GM18861 (cell line): ENCODE data around the gene HOXB1.
"Not testable (repeated sequence)": the region's sequence is repeated elsewhere in the genome, so short reads cannot be mapped to it uniquely, and the experiment has no call there.

ENCODE experiments used
- ATAC-seq: cut with Tn5 transposase; IDR thresholded peaks from one replicate; pipeline ENCODE4 v1.9.1; 2021; ENCODE audit not compliant: unreplicated experiment

The HOXB1 gene

DNA sequence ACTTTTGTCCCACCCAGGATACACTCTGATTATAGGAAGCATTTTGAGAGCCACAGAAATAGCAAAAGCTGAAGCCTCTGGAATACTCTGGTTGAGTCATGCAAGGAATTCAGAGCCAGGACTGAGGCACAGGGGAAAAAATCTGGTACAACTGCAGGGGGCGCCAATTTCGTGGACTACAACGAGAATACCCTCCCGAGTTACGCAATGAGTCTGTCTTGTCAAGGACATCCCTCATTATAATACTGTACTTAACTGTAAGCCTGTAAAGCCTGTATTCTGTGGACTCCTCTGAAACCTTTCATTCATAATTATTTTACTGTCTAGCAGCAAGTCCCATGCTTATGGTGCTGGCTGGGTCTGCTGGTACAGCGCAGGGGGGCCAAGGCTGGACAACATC is 7.8 kb downstream of the HOXB1 start:
- ATAC-seq: no peak

DNA sequence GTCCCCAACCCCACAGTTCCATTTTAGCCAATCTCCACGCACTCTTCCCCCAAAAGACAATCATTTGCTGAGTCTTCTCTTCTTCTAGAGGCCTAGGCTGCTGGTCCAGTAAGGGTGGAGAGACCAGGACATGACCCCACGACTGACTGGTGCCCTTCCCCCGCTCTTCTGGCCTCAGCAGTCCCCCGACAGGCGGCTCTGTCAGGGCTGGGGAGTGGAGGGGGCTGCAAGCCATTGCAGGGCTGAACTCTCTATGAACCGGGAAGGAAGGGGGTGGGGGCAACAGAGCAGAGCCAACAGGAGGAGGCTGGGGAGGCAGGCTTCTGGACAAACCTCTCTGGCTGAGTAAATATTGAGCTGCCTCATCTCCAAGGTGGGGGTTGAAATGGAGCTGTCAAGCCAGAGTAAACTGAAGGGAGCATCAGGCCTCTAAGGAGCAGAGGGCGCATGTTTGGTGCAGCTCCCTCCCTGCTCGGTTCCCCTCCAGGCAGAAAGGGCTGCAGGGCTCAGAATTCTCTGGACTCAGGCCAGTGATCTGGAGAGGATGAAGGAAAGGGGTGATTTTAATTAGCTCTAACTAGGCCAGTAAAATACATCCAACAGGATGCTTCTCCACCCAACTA is 8.7 kb downstream of the HOXB1 start:
- no peak for ATAC-seq

DNA sequence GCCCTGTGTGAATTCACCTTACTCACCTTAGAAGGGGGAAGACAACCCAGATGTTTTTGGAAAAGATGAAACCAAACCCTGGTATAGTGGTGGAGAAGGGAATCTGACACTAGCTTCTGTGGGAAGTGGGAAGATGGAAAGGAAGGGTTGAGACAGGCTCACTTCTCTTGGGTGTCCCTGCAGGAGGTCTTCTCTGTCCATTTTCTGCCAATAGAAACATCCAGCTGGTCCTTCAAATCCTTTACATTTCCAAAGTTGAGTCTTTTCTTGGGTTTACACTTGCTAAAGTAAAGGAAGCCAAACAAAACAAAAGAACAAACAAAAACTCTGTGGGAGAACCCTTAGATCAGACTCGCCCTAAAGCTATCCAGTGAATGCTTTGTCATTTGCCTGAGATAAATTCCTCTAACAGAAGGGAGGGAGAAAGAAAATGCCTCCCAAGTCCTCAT is 10.2 kb downstream of the HOXB1 start:
- ATAC-seq: no peak

DNA sequence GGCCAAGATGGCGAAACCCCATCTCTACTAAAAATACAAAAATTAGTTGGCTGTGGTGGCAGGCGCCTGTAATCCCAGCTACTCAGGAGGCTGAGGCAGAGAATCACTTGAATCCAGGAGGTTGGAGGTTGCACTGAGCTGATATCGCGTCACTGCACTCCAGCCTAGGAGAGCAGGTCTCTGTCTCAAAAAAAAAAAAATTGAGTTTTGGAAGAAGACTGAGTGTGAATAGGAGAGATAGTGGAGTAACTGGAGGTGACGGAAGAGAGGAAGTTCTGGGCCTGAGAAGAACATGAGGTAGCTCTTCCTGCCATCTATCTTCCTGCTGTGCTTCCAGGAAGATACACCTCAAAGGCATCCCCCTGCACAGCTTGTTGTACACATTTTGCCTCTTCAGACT is 11.4 kb downstream of the HOXB1 start:
- ATAC-seq: no peak

DNA sequence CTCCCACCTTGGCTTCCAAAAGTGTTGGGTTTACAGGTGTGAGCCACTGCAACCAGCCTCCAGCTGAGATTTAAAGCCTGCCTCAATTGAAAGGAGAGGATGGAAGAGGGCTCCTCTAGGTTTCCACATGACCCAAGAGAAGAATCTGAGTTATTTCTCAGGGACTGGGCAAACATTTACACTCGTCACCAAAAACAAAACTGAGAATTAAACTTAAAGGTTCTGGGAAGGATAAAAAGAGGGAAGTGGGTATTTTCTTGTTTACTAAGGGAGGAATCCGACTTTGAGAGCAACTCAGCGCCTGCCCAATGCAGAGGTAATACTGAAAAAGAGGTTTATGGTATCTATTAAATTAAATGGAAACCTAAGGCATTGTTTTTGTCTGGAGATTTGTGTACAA is 13.3 kb downstream of the HOXB1 start:
- no peak for ATAC-seq

DNA sequence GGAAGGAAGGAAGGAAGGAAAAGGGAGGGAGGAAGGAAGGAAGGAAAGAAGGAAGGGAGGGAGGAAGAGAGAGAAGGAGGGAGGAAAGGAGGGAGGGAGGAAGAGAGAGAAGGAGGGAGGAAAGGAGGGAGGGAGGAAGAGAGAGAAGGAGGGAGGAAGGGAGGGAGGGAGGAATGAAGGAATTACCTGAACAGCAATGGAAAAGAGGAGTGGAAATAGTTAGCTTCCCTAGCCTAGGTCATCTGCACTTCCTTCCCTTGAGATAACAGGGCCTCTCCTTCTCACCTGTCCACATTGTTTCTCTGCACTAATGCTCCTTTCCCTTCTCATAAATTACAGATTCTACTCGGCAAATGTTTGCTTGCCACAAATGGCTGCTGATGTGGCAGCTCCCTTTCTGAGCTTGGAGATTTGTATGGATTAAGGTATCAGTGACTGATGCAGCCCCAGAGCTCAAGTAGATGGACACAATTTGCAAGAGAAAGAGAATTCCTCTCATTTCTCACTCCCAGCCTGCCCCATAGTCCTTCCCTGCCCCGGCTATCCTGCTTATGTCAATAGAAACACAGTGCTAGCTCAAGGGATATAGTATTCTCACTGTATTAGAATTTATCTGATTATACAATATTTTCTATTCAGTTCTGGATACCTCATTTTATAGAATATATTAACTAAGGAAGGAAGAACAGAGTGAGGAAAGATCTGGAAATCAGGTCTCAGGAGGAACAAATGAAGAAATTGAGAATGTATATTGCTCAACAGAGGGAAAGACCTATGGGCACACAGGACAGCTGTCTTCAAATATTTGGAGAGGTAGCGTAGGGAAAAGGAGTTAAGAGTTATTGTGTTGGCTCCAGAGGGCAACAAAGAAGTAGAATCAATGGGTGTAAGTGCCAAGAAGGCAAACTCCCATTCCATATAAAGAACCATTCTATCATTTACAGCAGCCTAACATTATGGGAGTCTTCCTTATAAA is 14.6 kb downstream of the HOXB1 start:
- no peak for ATAC-seq

DNA sequence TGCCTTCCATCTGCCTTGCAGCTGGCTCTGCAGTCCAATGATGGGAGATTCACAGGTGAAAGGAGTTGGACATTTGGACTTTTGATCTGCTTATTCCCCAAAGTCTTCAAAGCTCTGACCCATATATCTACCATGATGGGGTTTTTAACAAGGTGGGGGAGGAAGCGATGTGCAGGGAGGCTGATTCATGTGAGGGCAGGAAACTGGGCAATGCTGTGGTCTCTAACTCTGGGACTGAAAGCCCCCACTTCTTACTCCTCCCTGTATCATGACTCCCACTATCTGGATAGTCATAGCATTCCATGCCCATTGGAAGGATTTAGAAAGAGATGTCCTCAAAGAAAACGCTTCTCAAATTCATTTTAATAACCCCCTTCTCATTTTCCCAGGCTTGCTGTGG is 16.3 kb downstream of the HOXB1 start:
- ATAC-seq: no peak

DNA sequence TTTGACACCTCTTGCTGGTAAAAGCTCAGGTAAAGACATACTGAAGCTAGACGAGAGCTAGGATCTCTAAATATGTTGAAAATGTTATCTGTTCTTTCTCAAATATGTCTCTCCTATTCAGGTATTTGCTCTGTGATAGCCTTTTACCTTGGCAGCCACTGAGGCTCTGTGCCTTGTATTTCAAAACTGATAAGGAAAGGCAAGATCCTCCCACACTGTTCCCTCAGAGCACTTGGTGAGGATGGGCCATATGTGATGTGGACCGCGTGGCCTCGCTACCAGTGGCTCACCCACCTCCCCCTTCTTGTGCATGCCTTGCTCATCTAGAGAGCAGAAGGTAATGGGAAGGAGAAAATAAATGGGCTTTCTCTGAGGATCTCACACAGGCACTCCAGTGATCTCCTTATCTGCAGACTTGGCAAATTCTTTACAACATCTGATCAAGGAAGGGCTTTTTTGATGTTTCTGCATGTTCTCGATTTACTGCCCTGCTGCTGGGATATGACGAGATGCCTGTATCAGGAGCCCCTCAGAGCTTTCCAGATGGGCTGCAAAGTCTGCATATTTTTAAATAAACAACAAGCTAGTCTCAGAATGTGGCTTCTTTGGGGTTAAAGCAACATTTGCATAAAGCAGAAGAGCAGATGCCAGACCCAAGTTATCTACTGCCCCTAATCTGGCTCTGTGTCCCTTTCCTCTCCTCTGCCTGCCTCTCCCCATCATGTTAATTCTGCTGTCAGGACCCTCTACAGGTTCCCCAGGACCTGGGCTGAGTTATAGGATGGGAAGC is 16.9 kb downstream of the HOXB1 start:
- ATAC-seq: no peak

DNA sequence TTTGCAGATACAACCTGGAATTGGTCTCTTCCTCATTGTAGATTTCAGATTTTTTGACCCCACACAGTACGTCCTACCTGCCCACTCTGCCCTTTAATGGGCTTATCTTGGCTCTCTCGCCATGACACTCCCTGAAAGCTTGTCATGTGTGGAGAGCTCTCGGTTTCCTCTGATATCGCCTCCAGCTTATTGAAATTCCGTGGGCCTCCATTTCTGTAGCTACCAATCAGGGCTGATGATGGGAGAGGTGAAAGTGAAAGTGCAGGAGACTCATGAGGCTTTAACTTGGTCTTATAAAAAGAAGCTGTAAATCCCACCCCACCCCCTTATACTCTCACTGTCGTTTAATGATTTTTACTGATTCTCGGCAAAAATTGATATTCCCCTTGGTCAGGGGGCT is 17.7 kb downstream of the HOXB1 start:
- ATAC-seq: no peak

DNA sequence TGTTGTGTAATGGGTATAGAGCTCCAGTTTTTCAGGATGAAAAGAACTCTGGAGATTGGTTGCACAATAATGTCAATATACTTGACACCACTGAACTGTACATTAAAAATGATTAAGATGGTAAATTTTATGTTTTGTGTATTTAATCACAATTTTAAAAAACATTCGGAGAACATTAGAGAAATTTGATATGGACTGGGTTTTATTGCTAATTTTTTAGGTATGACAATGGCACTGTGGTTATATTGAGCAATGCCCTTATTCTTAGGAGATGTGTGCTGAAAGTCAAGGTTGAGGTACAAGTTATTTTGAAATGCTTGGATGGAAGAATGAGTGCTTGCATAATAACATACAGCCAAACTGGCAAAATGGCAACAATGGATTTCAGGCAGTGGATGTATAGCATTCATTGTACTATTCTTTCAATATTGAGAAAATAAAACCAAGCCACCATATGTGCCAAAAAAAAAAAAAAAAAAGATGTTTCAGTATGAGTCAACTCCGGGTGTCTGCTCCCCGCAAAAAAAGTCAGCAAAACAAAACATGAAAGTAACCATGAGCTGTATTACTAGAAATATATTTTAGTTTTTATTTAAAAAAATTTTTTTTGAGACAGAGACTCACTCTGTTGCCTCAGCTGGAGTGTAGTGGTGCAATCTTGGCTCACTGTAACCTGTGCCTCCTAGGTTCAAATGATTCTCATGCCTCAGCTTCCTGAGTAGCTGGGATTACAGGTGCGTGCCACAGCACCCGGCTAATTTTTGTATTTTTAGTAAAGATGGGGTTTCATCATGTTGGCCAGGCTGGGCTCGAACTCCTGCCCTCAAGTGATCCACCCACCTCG is 19.8 kb downstream of the HOXB1 start:
- ATAC-seq: no peak

DNA sequence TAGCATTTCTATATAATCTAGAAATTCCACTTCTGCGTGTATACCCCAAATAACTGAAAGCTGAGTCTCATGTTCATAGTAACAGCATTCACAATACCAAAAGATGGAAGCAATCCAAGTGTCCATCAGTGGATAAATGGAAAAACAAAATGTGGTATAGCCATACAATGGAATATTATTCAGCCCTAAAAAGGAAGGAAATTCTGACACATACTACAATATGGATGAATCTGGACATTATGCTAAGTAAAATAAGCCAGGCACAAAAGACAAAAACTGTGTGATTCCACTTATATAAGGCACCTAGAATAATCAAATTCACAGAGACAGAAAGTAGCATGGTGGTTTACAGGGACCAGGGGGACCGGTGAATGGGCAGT is 20.4 kb downstream of the HOXB1 start:
- no peak for ATAC-seq

DNA sequence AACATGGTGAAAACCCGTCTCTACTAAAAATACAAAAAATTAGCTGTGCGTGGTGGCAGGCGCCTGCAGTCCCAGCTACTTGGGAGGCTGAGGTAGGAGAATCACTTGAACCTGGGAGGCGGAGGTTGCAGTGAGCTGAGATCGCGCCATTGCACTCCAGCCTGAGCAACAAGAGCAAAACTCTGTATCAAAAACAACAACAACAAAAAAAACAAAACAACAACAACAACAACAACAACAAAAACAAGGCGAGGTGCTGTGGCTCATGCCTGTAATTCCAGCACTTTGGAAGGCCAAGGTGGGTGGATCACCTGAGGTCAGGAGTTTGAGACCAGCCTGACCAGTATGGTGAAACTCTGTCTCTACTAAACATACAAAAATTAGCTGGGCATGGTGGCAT is 21.1 kb downstream of the HOXB1 start:
- ATAC-seq: not testable (repeated sequence)

DNA sequence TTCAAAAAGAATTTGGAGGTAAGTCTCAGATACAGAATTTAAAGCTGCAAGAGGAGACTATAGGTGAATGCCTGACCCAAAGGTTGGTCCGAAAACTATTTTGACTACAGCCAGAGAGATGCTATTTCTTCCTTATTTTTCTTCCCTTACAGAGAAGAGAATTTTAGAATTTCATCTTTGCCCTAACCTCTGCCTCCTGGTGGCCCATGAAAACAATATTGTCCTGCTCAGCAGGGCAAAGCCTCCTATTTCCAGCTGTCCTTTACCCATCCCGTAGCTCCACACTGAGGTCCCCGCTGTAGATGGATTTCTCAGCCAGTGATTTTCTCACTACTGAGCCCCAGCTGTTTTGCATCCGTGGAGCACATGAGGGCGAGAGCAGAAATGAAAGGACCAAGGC is 24.6 kb downstream of the HOXB1 start:
- ATAC-seq: no peak

DNA sequence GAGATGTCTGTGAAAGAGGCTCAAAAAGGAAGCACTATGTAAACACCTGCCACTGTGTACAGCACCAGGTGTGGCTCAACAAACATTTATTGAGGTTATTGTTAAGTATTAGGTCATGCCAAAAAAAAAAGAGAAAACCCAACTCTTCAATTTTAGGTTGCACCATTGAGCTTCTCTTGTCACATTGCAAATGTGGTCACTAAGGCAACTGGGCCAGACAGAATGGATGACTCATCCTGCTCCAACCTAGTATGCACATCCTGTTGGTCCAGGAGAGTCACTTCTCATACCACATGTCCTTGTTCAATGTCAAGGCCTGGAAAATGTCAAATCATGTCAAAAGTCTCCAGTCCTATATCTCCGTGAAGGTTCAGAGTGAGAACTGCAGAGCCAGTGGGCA is 25.0 kb downstream of the HOXB1 start:
- peak; percentile 79 for ATAC-seq

DNA sequence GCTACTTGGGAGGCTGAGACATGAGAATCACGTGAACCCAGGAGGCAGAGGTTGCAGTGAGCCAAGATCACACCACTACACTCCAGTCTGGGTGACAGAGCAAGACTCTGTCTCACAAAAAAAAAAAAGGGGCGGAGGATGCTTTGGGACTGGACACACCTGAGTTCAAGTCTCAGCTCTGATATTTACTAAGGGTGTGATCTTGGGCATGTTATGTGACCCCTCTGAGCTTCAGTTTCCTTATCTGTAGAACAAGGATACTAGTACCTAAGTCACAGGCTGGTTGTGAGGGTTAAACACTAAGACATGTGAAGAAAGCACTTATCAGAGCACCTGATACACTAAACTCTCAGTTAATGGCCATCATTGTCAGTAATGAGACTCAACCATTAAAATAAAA is 25.9 kb downstream of the HOXB1 start:
- ATAC-seq: no peak

DNA sequence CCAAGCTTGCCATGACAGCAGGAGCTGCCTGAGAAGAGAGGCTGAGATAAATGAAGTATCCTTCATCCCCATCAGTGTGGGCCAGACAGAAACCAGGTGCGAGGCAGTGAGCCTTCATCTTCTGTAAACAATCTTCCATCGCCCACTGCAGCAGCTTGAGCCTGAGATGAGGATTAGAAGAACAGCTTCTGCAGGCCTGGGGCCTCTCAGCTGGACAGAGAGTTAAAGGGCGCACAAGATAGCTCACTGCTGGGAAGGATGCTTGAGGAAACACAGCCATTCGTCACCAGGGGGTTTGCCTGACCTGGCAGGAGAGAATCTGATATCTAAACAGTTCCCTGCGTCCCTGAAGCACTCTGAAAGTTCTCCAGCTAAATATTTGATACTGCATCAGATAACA is 27.1 kb downstream of the HOXB1 start:
- ATAC-seq: no peak

DNA sequence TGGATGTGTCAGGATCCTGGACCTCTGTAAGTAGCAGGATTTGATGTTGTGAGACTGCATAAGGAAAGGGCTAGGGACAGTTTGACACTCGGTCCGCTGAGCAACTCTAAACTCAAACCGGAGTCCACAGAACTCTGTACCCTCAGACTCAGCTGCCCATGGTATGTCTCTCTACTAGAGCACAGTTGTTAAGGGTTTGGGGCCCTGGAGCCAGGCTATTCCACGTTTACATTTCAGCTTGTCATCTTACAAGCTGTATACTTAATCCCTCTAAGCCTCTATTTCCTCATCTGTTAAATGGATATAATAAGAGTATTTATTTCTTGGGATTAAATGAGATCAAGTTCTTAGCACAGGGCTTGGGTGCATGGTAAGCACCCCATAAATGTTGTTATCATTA is 27.9 kb downstream of the HOXB1 start:
- no peak for ATAC-seq

DNA sequence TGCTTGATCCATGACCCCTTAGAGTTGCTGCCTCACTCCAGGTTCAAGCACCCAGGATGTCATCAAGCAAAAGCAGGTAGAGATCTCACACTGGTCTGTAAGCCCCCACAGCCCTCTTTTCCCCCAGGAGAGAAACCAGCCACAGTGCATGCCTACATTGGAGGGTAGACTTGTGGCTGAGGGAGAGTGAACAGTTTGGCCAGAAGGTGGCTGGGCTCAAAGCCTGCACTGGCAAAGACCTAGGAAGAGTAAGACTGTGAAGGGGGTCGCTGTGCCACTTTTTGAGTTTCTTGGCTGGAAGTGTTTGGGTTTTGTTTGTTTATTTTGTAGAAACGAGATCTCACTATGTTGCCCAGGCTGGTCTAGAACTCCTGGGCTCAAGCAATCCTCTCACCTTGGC is 28.5 kb downstream of the HOXB1 start:
- ATAC-seq: no peak

DNA sequence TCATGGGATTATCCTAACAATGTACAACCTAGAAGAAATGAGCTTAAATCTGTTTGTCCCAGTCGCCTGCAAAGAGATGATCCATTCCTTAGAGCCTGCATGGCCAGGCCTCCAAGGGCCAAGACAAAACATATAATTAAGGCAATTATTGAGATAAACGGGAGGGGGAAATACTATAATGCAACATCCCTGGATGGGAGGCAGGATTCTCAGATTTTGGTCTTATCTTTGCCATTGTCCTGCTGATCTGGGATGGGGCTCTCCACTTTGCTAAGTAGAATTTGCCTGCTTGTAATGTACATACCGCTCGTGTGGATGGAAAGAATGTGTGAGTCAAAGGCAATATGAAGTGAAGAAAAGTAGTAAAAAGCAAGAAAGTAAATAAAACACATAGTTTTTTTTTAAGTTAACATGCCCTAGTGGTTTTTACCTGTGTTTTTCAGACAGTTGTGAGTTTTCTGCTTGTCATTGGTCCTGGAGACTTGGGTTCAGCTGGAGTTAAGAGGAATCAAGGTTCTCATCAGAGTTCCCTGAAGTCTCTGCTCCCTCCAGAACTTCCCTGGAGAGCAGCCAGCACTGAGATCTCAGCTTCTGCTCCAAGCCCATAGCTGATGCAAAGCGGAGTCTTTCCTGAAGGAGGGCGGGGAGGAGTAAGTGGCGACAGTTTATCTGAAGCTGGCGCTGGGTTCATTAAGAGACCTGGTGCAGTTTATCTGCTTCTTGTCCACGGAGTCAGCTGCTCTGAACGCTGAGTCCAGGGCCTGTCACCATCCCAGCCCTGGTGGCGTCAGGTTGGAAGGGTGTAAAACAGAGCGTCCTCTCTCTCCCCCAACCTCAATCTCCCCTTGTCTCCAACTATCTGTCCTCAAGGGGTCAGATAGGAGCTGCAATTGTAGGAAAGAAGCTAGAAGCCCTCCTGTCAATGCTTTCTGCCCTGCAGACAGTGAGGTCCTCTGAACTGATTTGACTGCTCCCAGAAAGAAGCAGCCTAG is 30.1 kb downstream of the HOXB1 start:
- ATAC-seq: no peak
